ENCODE measurements around the gene ATXN10. TPM values are rescaled to one million over a fixed set of nuclear protein-coding genes. Genes with fewer than 3 reads are reported as not detected.

ATXN10 gene
- total RNA-seq, 2 experiments from 2014 or later = 43.8 to 48.0 TPM

- Mint-ChIP-seq H3K9me3 (no peaks in the 10 kb centered on the region), H3K27me3 (no peaks in the 10 kb centered on the region), H3K36me3 (ENCODE audit: low read depth) (peaks cover 46% of the 10 kb centered on the region), H3K4me3 (no peak overlapping the region), H3K4me1 (ENCODE audit: low read depth) (no peaks in the 10 kb centered on the region), H3K27ac (no peak overlapping the region)
- Histone ChIP-seq H3K9me3 (ENCODE audit: control insufficient read depth in 1 of 2, insufficient read depth in 1 of 2, low read length in 2 of 2) (peaks cover 2 to 4% of the 10 kb centered on the region in 2 experiments), H3K4me3 (ENCODE audit: low read length) (no peak overlapping the region), H3K4me1 (ENCODE audit: insufficient read depth, low read length) (no peaks in the 10 kb centered on the region), H3K27ac (ENCODE audit: low read depth in 1 of 2, low read length in 2 of 2) (no peak overlapping the region), H3K36me3 (ENCODE audit: insufficient read depth, low read length) (peaks cover 10% of the 10 kb centered on the region), H3K27me3 (ENCODE audit: control insufficient read depth in 1 of 2, insufficient read depth in 2 of 2, low read length in 2 of 2) (no peaks in the 10 kb centered on the region)
- ChIA-PET CTCF (no interaction called here), POLR2A (no interaction called here)
- no peak for TF ChIP-seq CTCF (IDR thresholded peaks at IDR 0.05)
- DNase-seq (no peak), ATAC-seq (ENCODE audit: poor library complexity) (no peak)
- intact Hi-C loops (cut with DNase I, micrococcal nuclease) = no loop called here
These were observed 116.9 kb downstream of the ATXN10 start for GRCh38 chr22:45788522-45788921.

GRCh38 chr22:45790401-45790800 is 118.8 kb downstream of the ATXN10 start:
- Mint-ChIP-seq H3K27ac (no peak overlapping the region), H3K4me3 (no peak overlapping the region), H3K9me3 (peaks cover 8% of the 10 kb centered on the region), H3K36me3 (ENCODE audit: low read depth) (peaks cover 61% of the 10 kb centered on the region), H3K27me3 (no peaks in the 10 kb centered on the region), H3K4me1 (ENCODE audit: low read depth) (no peaks in the 10 kb centered on the region)
- ChIA-PET CTCF (no interaction called here), POLR2A (no interaction called here)
- Histone ChIP-seq H3K27ac (ENCODE audit: low read depth in 1 of 2, low read length in 2 of 2) (no peak overlapping the region), H3K36me3 (ENCODE audit: insufficient read depth, low read length) (peaks cover 16% of the 10 kb centered on the region), H3K4me1 (ENCODE audit: insufficient read depth, low read length) (no peaks in the 10 kb centered on the region), H3K27me3 (ENCODE audit: control insufficient read depth in 1 of 2, insufficient read depth in 2 of 2, low read length in 2 of 2) (no peaks in the 10 kb centered on the region), H3K9me3 (ENCODE audit: control insufficient read depth in 1 of 2, insufficient read depth in 1 of 2, low read length in 2 of 2) (peaks cover 11 to 14% of the 10 kb centered on the region in 2 experiments), H3K4me3 (ENCODE audit: low read length) (no peak overlapping the region)
- DNase-seq (no peak), ATAC-seq (ENCODE audit: poor library complexity) (no peak)
- intact Hi-C loops (cut with DNase I, micrococcal nuclease) = no loop called here
- TF ChIP-seq CTCF (IDR thresholded peaks at IDR 0.05) = no peak

- no peak overlapping the region for H3K4me3 ChIP-seq (ENCODE audit: low read length)
- Mint-ChIP-seq H3K9me3 (peaks cover 14% of the 10 kb centered on the region), H3K27me3 (no peaks in the 10 kb centered on the region), H3K4me1 (ENCODE audit: low read depth) (no peaks in the 10 kb centered on the region), H3K4me3 (no peak overlapping the region), H3K27ac (no peak overlapping the region), H3K36me3 (ENCODE audit: low read depth) (peaks cover 85% of the 10 kb centered on the region)
- POLR2A ChIA-PET = no interaction called here
- DNase-seq (no peak), ATAC-seq (ENCODE audit: poor library complexity) (no peak)
- H3K27me3 ChIP-seq (ENCODE audit: control insufficient read depth in 1 of 2, insufficient read depth in 2 of 2, low read length in 2 of 2) = no peaks in the 10 kb centered on the region
- TF ChIP-seq CTCF (IDR thresholded peaks at IDR 0.05) = no peak
- CTCF ChIA-PET = no interaction called here
- intact Hi-C loops (cut with DNase I, micrococcal nuclease) = no loop called here
- no peak overlapping the region for H3K27ac ChIP-seq (ENCODE audit: low read depth in 1 of 2, low read length in 2 of 2)
- H3K4me1 ChIP-seq (ENCODE audit: insufficient read depth, low read length) = no peaks in the 10 kb centered on the region
- H3K36me3 ChIP-seq (ENCODE audit: insufficient read depth, low read length) = peaks cover 22% of the 10 kb centered on the region
- H3K9me3 ChIP-seq (ENCODE audit: control insufficient read depth in 1 of 2, insufficient read depth in 1 of 2, low read length in 2 of 2) = peaks cover 22 to 34% of the 10 kb centered on the region in 2 experiments
These were observed 121.5 kb downstream of the ATXN10 start for GRCh38 chr22:45793161-45793560.
